GM19043 (cell line): ENCODE data around the gene EVX2.

Source experiments
- ATAC-seq: cut with Tn5 transposase; IDR thresholded peaks from one replicate; pipeline ENCODE4 v1.9.1; 2021; ENCODE audit warnings: low read depth; ENCODE audit not compliant: unreplicated experiment

Gene EVX2

GRCh38 chr2:176122683-176123410 is 39.1 kb upstream of the EVX2 start, which contains the start of gene HOXD9:
Gene HOXD9 (plus strand): TSS chr2:176122719. CDS start chr2:176122769, 50 bp downstream.
- no peak for ATAC-seq

- ATAC-seq: no peak
Measured at GRCh38 chr2:176122052-176122682, 38.4 kb upstream of the EVX2 start.

GRCh38 chr2:176121190-176122051 is 37.7 kb upstream of the EVX2 start:
- no peak for ATAC-seq

GRCh38 chr2:176120364-176121189 is 36.8 kb upstream of the EVX2 start:
- no peak for ATAC-seq

GRCh38 chr2:176118601-176119339 is 35.0 kb upstream of the EVX2 start:
- ATAC-seq: no peak

GRCh38 chr2:176117823-176118371 is 34.1 kb upstream of the EVX2 start:
- ATAC-seq: no peak

- no peak for ATAC-seq
Measured at GRCh38 chr2:176117162-176117822, 33.5 kb upstream of the EVX2 start.

- ATAC-seq: no peak
Measured at GRCh38 chr2:176115883-176116813, 32.4 kb upstream of the EVX2 start, which contains the start of gene HOXD10. Gene HOXD10 (plus strand): TSS chr2:176116778. CDS start chr2:176116834, 56 bp downstream.

- no peak for ATAC-seq
Measured at GRCh38 chr2:176114930-176115625, 31.3 kb upstream of the EVX2 start.

- no peak for ATAC-seq
Measured at GRCh38 chr2:176114120-176114929, 30.6 kb upstream of the EVX2 start.

- no peak for ATAC-seq
Measured at GRCh38 chr2:176112375-176113302, 28.9 kb upstream of the EVX2 start.

- ATAC-seq: no peak
Measured at GRCh38 chr2:176111846-176112374, 28.1 kb upstream of the EVX2 start.

GRCh38 chr2:176111309-176111663 is 27.5 kb upstream of the EVX2 start:
- ATAC-seq: no peak

- no peak for ATAC-seq
Measured at GRCh38 chr2:176110415-176111308, 26.9 kb upstream of the EVX2 start.
